Measurements from ENCODE around the gene SLC34A1. TPM values are rescaled to one million over a fixed set of nuclear protein-coding genes. Genes with fewer than 3 reads are reported as not detected.

SLC34A1 gene
- total and polyA plus RNA-seq, 4 donors = 0.23 to 1.0 (median 0.47) TPM

GRCh38 chr5:177425801-177426565 lies 41.7 kb downstream of the SLC34A1 start (continued):
- TF ChIP-seq, protein P1, sequence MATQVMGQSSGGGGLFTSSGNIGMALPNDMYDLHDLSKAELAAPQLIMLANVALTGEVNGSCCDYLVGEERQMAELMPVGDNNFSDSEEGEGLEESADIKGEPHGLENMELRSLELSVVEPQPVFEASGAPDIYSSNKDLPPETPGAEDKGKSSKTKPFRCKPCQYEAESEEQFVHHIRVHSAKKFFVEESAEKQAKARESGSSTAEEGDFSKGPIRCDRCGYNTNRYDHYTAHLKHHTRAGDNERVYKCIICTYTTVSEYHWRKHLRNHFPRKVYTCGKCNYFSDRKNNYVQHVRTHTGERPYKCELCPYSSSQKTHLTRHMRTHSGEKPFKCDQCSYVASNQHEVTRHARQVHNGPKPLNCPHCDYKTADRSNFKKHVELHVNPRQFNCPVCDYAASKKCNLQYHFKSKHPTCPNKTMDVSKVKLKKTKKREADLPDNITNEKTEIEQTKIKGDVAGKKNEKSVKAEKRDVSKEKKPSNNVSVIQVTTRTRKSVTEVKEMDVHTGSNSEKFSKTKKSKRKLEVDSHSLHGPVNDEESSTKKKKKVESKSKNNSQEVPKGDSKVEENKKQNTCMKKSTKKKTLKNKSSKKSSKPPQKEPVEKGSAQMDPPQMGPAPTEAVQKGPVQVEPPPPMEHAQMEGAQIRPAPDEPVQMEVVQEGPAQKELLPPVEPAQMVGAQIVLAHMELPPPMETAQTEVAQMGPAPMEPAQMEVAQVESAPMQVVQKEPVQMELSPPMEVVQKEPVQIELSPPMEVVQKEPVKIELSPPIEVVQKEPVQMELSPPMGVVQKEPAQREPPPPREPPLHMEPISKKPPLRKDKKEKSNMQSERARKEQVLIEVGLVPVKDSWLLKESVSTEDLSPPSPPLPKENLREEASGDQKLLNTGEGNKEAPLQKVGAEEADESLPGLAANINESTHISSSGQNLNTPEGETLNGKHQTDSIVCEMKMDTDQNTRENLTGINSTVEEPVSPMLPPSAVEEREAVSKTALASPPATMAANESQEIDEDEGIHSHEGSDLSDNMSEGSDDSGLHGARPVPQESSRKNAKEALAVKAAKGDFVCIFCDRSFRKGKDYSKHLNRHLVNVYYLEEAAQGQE (IDR thresholded peaks at IDR 0.05) = peak; percentile 42
- TF ChIP-seq FOXA1 (IDR thresholded peaks at IDR 0.05) (no peak), HNF4G (IDR thresholded peaks at IDR 0.05) (peak; percentile 25), TAF1 (conservative IDR thresholded peaks at IDR 0.05) (peak; percentile 28), EGR1 (IDR thresholded peaks at IDR 0.05; ENCODE audit: low read depth in 2 of 2) (peak; percentile 90 to 95), FOXA2 (IDR thresholded peaks at IDR 0.05) (no peak)

- under 1% methylated on average over 82 of the region's 82 CpGs for WGBS
- Histone ChIP-seq H3K9me3 (ENCODE audit: control insufficient read depth in 4 of 4, low read length in 3 of 4) (no peaks in the 10 kb centered on the region), H3K4me3 (ENCODE audit: low read depth in 1 of 3, low read length in 3 of 3) (peak within 1 kb of the TSS; percentile 59 to 84 (median 70)), H3K4me1 (ENCODE audit: control insufficient read depth in 4 of 4, insufficient read depth in 4 of 4, low read length in 3 of 4) (peaks cover 3 to 25% (median 17%) of the 10 kb centered on the region in 4 donors), H3K36me3 (ENCODE audit: control insufficient read depth in 4 of 4, insufficient read depth in 3 of 4, low read depth in 1 of 4, low read length in 3 of 4) (no peaks in the 10 kb centered on the region), H3K27ac (ENCODE audit: low read depth in 1 of 2, low read length in 2 of 2) (peak within 1 kb of the TSS; percentile 92 to 95), H3K9ac (ENCODE audit: low read depth in 1 of 2, low read length in 2 of 2) (peak within 1 kb of the TSS; percentile 58 to 96), H3K27me3 (ENCODE audit: control insufficient read depth in 4 of 4, insufficient read depth in 4 of 4, low read length in 3 of 4) (no peaks in the 10 kb centered on the region)
- peak; percentile 61 for DNase-seq (ENCODE audit: low spot score)
- no peak for TF ChIP-seq GABPA (IDR thresholded peaks at IDR 0.05 in 1 of 2, conservative IDR thresholded peaks at IDR 0.05 in 1 of 2)
- TF ChIP-seq SP1 (IDR thresholded peaks at IDR 0.05) = peak; percentile 4
- TF ChIP-seq, protein P2, sequence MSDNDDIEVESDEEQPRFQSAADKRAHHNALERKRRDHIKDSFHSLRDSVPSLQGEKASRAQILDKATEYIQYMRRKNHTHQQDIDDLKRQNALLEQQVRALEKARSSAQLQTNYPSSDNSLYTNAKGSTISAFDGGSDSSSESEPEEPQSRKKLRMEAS (IDR thresholded peaks at IDR 0.05) = no peak
Measured at GRCh38 chr5:177426566-177427210, 42.5 kb downstream of the SLC34A1 start, which contains the start of gene GRK6. Gene GRK6, plus strand, starts transcription at chr5:177426676. Its CDS starts 170 bp downstream, at chr5:177426846.

DNA sequence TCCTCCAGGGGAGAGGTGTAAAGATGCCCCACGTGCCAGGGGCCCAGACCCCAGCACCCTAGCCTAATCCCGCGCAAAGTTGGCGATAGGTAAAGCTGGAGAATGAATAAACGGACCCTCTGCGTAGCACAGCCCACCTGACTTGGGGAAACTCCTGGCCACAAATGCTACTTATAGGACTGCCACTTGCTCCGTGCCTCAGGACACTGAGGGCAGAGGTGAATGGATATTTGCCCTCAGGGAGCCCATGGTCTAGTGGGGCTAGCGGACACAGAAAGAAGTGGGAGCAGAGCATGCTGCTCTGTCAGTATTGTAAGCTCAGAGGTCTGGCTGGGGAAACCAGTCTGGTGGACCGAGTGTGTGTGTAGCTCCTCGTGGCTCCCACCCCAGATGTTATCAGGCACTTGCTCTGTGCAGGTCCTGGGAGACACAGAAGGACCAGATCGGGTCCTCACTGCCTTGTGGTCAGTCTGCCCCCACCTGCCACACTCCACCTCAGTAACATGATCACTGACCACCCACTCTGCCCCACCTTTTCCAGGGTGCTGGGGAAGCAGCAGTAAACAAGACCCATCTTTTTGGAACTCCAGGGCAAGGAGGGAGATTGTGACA lies 43.1 kb downstream of the SLC34A1 start:
- Histone ChIP-seq H3K27ac (ENCODE audit: low read depth in 1 of 2, low read length in 2 of 2) (peak overlapping the region; percentile 63 to 73), H3K36me3 (ENCODE audit: control insufficient read depth in 4 of 4, insufficient read depth in 3 of 4, low read depth in 1 of 4, low read length in 3 of 4) (no peaks in the 10 kb centered on the region), H3K4me1 (ENCODE audit: control insufficient read depth in 4 of 4, insufficient read depth in 4 of 4, low read length in 3 of 4) (peaks cover 3 to 25% (median 17%) of the 10 kb centered on the region in 4 donors), H3K9me3 (ENCODE audit: control insufficient read depth in 4 of 4, low read length in 3 of 4) (no peaks in the 10 kb centered on the region), H3K4me3 (ENCODE audit: low read depth in 1 of 3, low read length in 3 of 3) (peak overlapping the region; percentile 59 to 84 (median 70)), H3K9ac (ENCODE audit: low read depth in 1 of 2, low read length in 2 of 2) (peak overlapping the region; percentile 31 to 96), H3K27me3 (ENCODE audit: control insufficient read depth in 4 of 4, insufficient read depth in 4 of 4, low read length in 3 of 4) (no peaks in the 10 kb centered on the region)
- DNase-seq (ENCODE audit: low spot score) = peak; percentile 65
- TF ChIP-seq, protein P2 (IDR thresholded peaks at IDR 0.05) = no peak
- TF ChIP-seq RXRA (IDR thresholded peaks at IDR 0.05) = no peak
- no peak for TF ChIP-seq GABPA (IDR thresholded peaks at IDR 0.05 in 1 of 2, conservative IDR thresholded peaks at IDR 0.05 in 1 of 2)
- TF ChIP-seq YY1 (IDR thresholded peaks at IDR 0.05) = no peak
- TF ChIP-seq ZBTB33 (IDR thresholded peaks at IDR 0.05) = no peak
- no peak for TF ChIP-seq TAF1 (conservative IDR thresholded peaks at IDR 0.05)
- TF ChIP-seq, protein P3, sequence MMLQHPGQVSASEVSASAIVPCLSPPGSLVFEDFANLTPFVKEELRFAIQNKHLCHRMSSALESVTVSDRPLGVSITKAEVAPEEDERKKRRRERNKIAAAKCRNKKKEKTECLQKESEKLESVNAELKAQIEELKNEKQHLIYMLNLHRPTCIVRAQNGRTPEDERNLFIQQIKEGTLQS (IDR thresholded peaks at IDR 0.05) = no peak
- 33% methylated on average over 11 of the region's 11 CpGs for WGBS
